HepG2 (cell line): Measurements from ENCODE around the gene DRC7. TPM values are rescaled to one million over a fixed set of nuclear protein-coding genes. Genes with fewer than 3 reads are reported as not detected.
A peak's percentile ranks its signal among the peaks of the same experiment; 100 is the strongest.

Experiments
- CSRNP1 ChIP-seq: sonication (generic); formaldehyde crosslinking; IDR thresholded peaks from 2 replicates; pipeline ENCODE4 v1.8.1; 2023; ENCODE audit warnings: mild to moderate bottlenecking, missing genetic modification reagents
- ELF3 ChIP-seq: IDR thresholded peaks from 2 replicates; pipeline ENCODE4 v1.6.1; 2016; ENCODE audit warnings: missing genetic modification reagents, missing compliant biosample characterization
- GRHL1 ChIP-seq: sonication (generic); formaldehyde crosslinking; conservative IDR thresholded peaks from 2 replicates; pipeline ENCODE4 v1.8.0; 2022; ENCODE audit warnings: missing genetic modification reagents
- HNF1A ChIP-seq, 2 experiments: sonication (generic) in 1 of 2; formaldehyde crosslinking in 1 of 2; IDR thresholded peaks; 2 replicates each; pipeline versions ENCODE4 v1.4.0 to v1.6.1; 2016 to 2020; ENCODE audit warnings: borderline replicate concordance in 1 of 2, low read depth in 1 of 2, mild to moderate bottlenecking in 1 of 2, missing genetic modification reagents in 1 of 2
- MYC ChIP-seq: sonication (generic); formaldehyde crosslinking; IDR thresholded peaks from 2 replicates; pipeline ENCODE4 v1.9.0; 2021; ENCODE audit warnings: missing genetic modification reagents, borderline replicate concordance
- MZF1 ChIP-seq: sonication (generic); formaldehyde crosslinking; IDR thresholded peaks from 2 replicates; pipeline ENCODE4 v1.8.1; 2023; ENCODE audit warnings: mild to moderate bottlenecking, missing genetic modification reagents, borderline replicate concordance
- PAWR ChIP-seq: sonication (generic); formaldehyde crosslinking; IDR thresholded peaks from 2 replicates; pipeline ENCODE4 v1.4.0; 2020; ENCODE audit warnings: missing genetic modification reagents, mild to moderate bottlenecking, borderline replicate concordance
- POGK ChIP-seq: sonication (generic); formaldehyde crosslinking; conservative IDR thresholded peaks from 2 replicates; pipeline ENCODE4 v1.8.0; 2022; ENCODE audit warnings: mild to moderate bottlenecking, moderate library complexity, missing genetic modification reagents
- RCOR2 ChIP-seq: IDR thresholded peaks from 2 replicates; pipeline ENCODE4 v1.6.1; 2016; ENCODE audit warnings: missing biosample characterization, missing genetic modification reagents
- RFX5 ChIP-seq: IDR thresholded peaks from 2 replicates; pipeline ENCODE4 v1.6.1; 2011; ENCODE audit warnings: low read depth, low read length, improper control_type of control experiment
- ZBTB7B ChIP-seq: sonication (generic); formaldehyde crosslinking; IDR thresholded peaks from 2 replicates; pipeline ENCODE4 v1.4.0; 2020; ENCODE audit warnings: missing genetic modification reagents
- ZFP36L1 ChIP-seq: sonication (generic); formaldehyde crosslinking; IDR thresholded peaks from 2 replicates; pipeline ENCODE4 v1.8.0; 2022; ENCODE audit warnings: mild to moderate bottlenecking, missing genetic modification reagents, moderate library complexity
- ZNF275 ChIP-seq: sonication (generic); formaldehyde crosslinking; IDR thresholded peaks from 2 replicates; pipeline ENCODE4 v1.8.0; 2022; ENCODE audit warnings: missing genetic modification reagents, mild to moderate bottlenecking, inconsistent platforms, borderline replicate concordance
- ZNF296 ChIP-seq: sonication (generic); formaldehyde crosslinking; conservative IDR thresholded peaks from 2 replicates; pipeline ENCODE4 v1.5.0; 2020; ENCODE audit warnings: mild to moderate bottlenecking, missing genetic modification reagents
- ZNF30 ChIP-seq: sonication (generic); formaldehyde crosslinking; IDR thresholded peaks from 2 replicates; pipeline ENCODE4 v1.5.0; 2020; ENCODE audit warnings: mild to moderate bottlenecking, missing genetic modification reagents
- ZNF616 ChIP-seq: sonication (generic); formaldehyde crosslinking; IDR thresholded peaks from 2 replicates; pipeline ENCODE4 v1.5.0; 2020; ENCODE audit warnings: low read depth, mild to moderate bottlenecking, missing genetic modification reagents
- ZNF775 ChIP-seq: sonication (generic); formaldehyde crosslinking; IDR thresholded peaks from 2 replicates; pipeline ENCODE4 v1.4.0; 2020; ENCODE audit warnings: missing genetic modification reagents, mild to moderate bottlenecking, moderate library complexity, borderline replicate concordance
- ZNF891 ChIP-seq: sonication (generic); formaldehyde crosslinking; IDR thresholded peaks from 2 replicates; pipeline ENCODE4 v1.5.0; 2020; ENCODE audit warnings: mild to moderate bottlenecking, missing genetic modification reagents
- polyA plus RNA-seq, 8 experiments: library from polyadenylated mRNA; depleted of rRNA in 3 of 8; stranded (reverse) in 7 of 8; unstranded in 1 of 8; fragments of >200 nt; fragmentation: Illumina TruSeq in 4 of 8; extraction: Trizol in 4 of 8; gene quantifications; 2 replicates each; pipeline versions ENCODE4 v1.2.1 to v1.2.3, GENCODE V29; 2011 to 2016; ENCODE audit warnings: low read depth in 4 of 8, missing spikeins in 1 of 8, mixed read lengths in 1 of 8; ENCODE audit not compliant: insufficient read depth in 1 of 8
- total RNA-seq, 5 experiments: library from RNA; depleted of rRNA; stranded (reverse); fragments of >200 nt; fragmentation: Illumina TruSeq; extraction: Trizol; gene quantifications; 2 replicates each; pipeline ENCODE4 v1.2.3, GENCODE V29; 2016; ENCODE audit warnings: low read depth in 1 of 5

The DRC7 gene
- total and polyA plus RNA-seq, 2 of the 13 experiments (the other 11 are each of a cell fraction or from before 2014, with no cell fraction given), result 2.7 to 3.4 TPM

GRCh38 chr16:57709663-57710062, 15.1 kb downstream of the DRC7 start (continued):
- TF ChIP-seq HNF1A (IDR thresholded peaks at IDR 0.05; ENCODE audit: low read depth) (peak; percentile 63), HNF1A (CRISPR knock-in tag; IDR thresholded peaks at IDR 0.05; ENCODE audit: borderline replicate concordance) (peak; percentile 83; the same call in 1 of the 2 replicates), ZNF616 (CRISPR knock-in tag) (no peak), ZNF275 (CRISPR knock-in tag) (no peak), ZNF30 (CRISPR knock-in tag) (no peak), ZNF891 (CRISPR knock-in tag) (no peak), GRHL1 (no peak), ZNF775 (CRISPR knock-in tag) (no peak), RCOR2 (CRISPR knock-in tag) (no peak; the same call in 1 of the 2 replicates), POGK (CRISPR knock-in tag) (no peak), PAWR (CRISPR knock-in tag) (no peak), MYC (CRISPR knock-in tag) (peak; percentile 40; the same call in 1 of the 2 replicates), ZBTB7B (CRISPR knock-in tag) (peak; percentile 78), ELF3 (CRISPR knock-in tag) (peak; percentile 46; the same call in 1 of the 2 replicates), ZNF296 (no peak), MZF1 (CRISPR knock-in tag) (no peak), CSRNP1 (no peak), RFX5 (no peak), ZFP36L1 (CRISPR knock-in tag) (no peak)
